LNCAP (cell line): ENCODE measurements around the gene HBB.

Experiments
- TF ChIP-seq, protein P1 (sequence below): fragments of 450-650 bp; IDR thresholded peaks from 2 replicates; pipeline ENCODE4 v1.5.1; 2017; ENCODE audit warnings: mild to moderate bottlenecking

HBB gene

GRCh38 chr11:5228124-5228523, 1.3 kb upstream of the HBB start:
- TF ChIP-seq, protein P1, sequence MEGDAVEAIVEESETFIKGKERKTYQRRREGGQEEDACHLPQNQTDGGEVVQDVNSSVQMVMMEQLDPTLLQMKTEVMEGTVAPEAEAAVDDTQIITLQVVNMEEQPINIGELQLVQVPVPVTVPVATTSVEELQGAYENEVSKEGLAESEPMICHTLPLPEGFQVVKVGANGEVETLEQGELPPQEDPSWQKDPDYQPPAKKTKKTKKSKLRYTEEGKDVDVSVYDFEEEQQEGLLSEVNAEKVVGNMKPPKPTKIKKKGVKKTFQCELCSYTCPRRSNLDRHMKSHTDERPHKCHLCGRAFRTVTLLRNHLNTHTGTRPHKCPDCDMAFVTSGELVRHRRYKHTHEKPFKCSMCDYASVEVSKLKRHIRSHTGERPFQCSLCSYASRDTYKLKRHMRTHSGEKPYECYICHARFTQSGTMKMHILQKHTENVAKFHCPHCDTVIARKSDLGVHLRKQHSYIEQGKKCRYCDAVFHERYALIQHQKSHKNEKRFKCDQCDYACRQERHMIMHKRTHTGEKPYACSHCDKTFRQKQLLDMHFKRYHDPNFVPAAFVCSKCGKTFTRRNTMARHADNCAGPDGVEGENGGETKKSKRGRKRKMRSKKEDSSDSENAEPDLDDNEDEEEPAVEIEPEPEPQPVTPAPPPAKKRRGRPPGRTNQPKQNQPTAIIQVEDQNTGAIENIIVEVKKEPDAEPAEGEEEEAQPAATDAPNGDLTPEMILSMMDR, result no peak

GRCh38 chr11:5227681-5228080, 810 bp upstream of the HBB start:
- TF ChIP-seq, protein P1, result no peak

DNA sequence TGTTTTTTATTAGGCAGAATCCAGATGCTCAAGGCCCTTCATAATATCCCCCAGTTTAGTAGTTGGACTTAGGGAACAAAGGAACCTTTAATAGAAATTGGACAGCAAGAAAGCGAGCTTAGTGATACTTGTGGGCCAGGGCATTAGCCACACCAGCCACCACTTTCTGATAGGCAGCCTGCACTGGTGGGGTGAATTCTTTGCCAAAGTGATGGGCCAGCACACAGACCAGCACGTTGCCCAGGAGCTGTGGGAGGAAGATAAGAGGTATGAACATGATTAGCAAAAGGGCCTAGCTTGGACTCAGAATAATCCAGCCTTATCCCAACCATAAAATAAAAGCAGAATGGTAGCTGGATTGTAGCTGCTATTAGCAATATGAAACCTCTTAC, 1.4 kb downstream of the HBB start:
- TF ChIP-seq, protein P1, result no peak

- TF ChIP-seq, protein P1, result no peak
These were observed 2.1 kb downstream of the HBB start for GRCh38 chr11:5224538-5225479.

- TF ChIP-seq, protein P1, result no peak
These were observed 3.2 kb downstream of the HBB start for GRCh38 chr11:5223686-5224085.

DNA sequence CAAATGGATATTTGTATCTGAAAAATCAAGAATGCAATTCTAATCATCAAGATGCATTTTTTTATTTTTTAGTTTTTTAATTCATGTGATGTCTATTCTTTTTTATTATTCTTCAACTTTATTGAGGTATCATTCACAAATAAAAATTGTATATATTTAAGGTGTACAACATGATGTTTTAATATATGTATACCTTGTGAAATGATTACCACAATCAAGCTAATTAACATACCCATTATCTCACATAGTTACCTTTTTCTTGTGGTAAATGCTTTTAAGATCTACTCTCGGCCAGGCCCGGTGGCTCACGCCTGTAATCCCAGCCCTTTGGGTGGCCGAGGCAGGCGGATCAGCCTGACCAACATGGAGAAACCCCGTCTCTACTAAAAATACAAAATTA, 3.7 kb downstream of the HBB start:
- TF ChIP-seq, protein P1, result no peak

DNA sequence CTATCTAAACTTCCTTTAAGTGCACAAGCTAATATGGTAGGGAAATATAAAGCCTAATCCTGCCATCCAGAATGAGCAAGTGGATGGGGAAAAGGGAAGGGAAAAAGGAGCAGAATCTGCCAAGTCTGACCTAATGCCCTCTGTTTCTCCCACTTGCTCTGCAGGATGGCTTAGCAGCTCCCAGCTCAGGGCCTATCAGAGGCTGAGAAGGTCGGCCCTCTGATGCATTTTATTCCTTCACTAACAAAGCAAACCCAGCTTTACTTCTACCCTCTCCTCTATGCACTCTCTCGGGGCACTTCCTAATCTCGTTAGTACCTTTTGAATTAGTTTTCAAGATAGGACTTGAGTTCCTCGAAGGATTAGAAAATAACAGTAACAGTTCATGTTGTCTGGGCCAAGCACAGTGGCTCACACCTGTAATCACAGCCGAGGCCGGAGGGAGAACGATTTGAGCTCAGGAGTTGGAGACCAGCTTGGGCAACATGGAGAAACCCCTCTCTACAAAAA, 16.4 kb downstream of the HBB start:
- TF ChIP-seq, protein P1, result no peak
